Measurements from ENCODE around the gene DLG2.
"Not testable (repeated sequence)": the region's sequence is repeated elsewhere in the genome, so short reads cannot be mapped to it uniquely, and the experiment has no call there.

Gene DLG2

DNA sequence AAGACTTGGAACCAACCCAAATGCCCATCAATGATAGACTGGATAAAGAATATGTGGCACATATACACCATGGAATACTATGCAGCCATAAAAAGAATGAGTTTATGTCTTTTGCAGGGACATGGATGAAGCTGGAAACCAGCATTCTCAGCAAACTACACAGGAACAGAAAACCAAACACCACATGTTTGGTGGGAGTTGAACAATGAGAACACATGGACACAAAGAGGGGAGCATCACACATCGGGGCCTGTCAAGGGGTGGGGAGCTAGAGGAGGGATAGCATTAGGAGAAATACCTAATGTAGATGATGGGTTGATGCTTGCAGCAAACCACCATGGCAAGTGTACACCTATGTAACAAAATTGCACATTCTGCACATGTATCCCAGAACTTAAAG, 397.4 kb downstream of the DLG2 start:
- not testable (repeated sequence) for DNase-seq (ENCODE audit: low spot score)

- no peak for DNase-seq (ENCODE audit: low spot score)
These were observed 430.2 kb downstream of the DLG2 start for GRCh38 chr11:85196968-85197367.

DNA sequence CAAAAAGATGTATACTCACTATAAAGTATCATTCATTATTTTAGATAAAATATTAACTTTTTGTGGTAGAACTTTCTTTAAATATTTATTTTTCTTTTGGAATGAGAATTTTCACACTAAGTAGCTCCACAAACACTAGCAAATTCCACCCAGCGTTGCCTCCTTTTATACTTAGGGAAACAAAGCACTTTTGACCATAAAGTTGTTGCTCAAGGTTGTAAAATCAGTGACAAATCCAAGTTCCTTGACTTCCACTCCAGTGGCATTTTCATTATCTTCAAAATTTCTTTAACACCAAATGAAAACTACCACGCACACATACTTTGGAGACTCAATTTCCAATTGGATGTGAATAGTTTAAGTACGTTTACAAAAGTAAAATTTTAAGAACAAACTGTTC, 431.2 kb downstream of the DLG2 start:
- no peak for DNase-seq (ENCODE audit: low spot score)

GRCh38 chr11:85187992-85188391, 439.2 kb downstream of the DLG2 start:
- DNase-seq (ENCODE audit: low spot score): no peak

DNA sequence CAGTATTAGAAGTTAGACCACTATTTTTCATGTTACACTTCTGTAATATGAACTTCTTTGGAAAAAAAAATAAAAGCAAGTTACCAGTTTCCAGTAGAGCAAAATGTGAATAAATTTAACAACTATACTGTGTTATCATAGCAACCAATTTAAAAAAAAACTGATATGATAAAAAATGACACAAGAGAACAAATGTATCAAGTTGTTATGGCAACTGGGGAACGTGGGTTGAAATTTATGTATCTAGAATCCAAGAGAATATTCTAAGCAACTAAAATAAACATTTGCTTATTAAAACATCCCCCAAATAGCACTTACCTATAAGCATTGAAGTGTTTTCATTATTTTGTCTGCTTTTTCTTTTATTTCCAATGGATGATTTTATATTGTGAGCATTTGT, 442.4 kb downstream of the DLG2 start:
- no peak for DNase-seq (ENCODE audit: low spot score)

DNA sequence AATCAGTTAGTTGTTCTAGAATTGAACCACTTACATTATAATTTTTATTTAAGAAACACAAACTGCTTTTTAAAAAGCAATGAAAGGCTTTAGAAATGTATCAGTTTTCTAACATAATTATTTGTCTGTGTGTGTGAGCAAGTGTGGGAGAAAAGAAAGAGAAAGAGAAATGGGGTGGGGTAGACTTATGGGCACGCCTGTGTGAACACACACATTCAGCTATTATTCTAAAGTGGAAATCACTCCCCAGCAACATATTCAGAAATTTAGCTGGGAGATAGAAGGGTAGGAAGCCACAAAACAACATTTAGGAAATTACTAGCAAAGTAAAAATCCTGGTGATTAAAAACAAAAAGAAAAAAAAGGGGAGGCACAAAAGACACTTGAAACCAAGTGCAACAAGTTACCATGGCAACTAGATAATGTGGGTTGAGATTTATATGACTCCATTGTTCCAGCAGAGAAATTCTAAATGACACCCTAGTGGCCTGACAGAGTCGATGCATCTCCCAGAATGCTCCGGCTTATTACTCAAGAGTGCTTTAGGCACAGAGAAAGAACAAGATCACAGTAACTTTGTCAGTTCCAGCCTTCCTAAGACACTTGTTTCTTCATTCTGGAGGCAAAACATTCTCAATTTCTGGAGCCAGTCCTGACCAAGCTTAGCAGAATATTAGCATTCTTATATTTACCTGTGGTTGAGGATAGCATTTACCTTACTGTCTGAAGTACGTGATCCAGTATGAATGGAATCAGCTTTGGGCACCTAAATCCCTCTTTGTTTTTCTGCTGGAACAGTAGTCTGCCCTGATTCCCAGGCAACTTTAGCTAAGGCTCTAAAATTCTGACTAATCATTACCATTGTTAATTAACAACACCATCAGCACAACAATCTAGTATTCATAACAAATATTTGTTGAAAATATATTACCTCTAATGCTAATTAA, 444.4 kb downstream of the DLG2 start:
- DNase-seq (ENCODE audit: low spot score): peak; percentile 9

DNA sequence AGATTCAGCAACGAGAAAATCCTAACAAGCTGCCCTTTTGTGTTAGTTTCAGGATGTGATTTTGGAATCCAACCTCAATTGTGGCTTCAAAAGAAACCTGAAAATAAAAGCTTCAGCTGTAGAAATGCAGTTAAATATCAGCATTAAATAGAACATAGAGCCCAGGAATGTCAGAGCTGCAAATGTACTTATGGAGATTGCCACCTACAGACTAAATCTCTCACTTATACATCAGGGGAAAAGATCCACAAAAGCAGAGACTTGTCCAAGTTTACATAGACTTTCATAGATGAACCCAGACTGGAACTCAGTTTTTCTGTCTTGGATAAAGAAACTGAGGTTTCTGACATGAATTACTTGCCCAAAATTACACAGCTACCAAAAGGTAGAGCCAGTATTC, 446.6 kb downstream of the DLG2 start:
- no peak for DNase-seq (ENCODE audit: low spot score)

DNA sequence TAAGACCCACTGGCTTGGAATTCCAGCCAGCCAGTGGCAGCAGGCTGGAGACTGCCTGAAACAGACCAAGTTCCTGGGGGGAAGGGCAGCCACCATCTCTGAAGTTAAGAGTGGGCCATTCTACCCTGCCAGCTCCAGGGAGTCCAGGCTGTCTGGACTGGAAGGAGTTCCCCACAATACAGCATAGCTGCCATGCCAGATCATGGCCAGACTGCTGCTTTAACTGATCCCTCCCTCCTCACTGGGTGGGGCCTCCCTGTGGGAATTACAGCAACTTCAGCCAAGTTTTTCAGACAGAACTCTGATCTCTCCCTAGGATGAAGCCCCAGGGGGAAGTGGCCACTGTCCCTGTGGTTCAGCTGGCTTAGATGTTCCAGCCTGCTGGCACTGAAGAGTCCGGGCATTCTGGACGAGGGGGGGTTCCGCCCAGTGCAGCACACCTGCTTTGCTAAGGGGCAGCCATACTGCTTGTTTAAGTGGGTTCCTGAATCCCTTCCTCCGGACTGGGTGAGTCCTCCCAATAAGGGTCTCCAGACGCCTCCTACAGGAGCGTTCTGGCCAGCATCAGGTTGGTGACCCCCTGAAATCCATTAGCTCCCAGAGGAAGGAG, 455.4 kb downstream of the DLG2 start:
- DNase-seq (ENCODE audit: low spot score): no peak

GRCh38 chr11:85170184-85170583, 457.0 kb downstream of the DLG2 start:
- DNase-seq (ENCODE audit: low spot score): peak; percentile 4

- DNase-seq (ENCODE audit: low spot score): no peak
These were observed 459.7 kb downstream of the DLG2 start for GRCh38 chr11:85167471-85167870.

DNA sequence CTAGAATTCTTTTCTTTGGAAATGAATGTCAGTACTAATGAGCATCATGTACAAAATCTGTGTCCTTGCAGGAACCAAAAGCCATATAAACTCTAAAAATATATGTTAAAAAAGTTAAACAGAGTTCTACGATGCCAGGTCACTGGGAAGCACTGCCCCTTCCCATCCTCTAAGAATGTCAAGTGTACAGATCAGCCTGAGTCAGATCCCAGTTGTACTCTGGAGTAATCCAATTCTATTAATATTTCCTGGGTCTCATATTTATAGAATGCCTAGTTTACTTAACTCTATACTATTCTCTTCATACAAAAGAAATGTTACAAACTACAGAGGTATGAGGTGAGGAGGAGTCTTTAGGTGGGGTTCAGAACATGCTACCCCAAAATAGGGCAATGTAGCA, 460.1 kb downstream of the DLG2 start:
- DNase-seq (ENCODE audit: low spot score): no peak

DNA sequence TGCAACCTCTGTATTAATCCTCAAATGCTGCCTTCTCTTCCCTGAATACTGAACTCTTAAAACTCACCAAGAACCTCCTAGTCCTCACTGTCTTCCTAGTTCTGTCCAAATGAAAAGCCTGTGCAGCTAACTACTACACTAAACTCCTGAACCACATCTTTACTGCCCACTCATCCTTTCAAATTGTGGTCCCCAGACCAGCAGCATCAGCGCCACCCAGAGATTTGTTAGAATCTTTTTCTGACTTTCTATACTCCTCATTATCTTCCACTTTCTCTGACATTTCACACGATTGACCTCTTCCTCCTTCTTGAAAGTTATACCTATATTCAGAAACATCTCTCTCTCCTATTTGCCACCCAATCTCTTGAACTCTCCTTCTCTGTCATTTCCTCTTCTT, 461.3 kb downstream of the DLG2 start:
- no peak for DNase-seq (ENCODE audit: low spot score)

DNA sequence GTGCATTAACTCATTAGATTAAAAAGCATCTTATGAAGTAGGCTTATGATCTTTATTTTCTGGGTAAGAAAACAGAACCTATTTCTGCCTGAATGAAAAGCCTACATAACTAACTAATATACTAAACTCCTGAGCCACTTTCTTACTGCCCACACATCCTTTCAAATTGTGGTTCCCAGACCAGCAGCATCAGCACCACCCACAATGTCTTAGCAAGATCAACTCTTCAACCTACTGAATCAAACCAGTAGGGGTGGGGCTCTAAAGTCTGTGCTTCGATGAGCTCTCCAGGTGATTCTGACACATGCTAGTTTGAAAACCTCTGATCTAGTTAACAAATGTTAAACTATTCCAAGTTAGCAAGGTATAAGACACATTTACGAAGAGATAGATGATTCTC, 462.4 kb downstream of the DLG2 start:
- DNase-seq (ENCODE audit: low spot score): no peak

DNA sequence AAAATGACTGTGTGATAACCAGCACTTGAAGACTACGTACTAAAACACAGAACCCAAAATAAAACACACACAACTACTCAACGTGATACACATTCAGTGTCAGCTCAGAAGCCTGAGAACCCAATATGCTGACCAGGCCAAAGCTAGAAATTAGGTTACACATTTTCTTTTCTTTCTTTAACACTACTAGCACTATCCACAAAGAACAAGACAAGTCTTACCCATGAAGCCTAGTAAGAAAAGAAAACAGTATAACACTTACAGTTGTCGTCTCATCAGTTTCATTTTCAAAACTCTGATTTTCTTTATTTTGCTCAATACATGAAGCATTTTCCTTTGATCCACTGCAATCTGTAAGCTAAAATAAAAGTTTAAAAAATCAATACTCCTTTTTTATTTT, 472.9 kb downstream of the DLG2 start:
- DNase-seq (ENCODE audit: low spot score): no peak

DNA sequence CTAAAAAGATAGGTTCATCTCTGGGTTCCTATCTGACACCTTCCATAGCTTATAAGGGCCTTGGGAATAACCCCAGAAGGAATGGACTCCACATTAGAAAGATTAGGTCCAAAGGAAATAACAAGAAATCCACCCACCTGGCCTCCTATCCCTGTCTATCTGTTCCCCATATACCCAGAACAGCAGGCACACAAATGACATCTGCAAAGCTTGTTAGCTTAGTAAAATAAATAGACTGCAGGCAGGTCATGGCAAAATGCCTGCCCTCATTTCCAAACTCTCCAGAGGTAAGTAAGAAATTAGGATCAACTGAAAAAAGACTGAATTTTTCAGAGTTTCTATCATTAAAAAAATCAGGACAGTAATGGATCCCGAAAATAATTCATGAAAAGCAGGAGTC, 489.5 kb downstream of the DLG2 start:
- DNase-seq (ENCODE audit: low spot score): no peak

DNA sequence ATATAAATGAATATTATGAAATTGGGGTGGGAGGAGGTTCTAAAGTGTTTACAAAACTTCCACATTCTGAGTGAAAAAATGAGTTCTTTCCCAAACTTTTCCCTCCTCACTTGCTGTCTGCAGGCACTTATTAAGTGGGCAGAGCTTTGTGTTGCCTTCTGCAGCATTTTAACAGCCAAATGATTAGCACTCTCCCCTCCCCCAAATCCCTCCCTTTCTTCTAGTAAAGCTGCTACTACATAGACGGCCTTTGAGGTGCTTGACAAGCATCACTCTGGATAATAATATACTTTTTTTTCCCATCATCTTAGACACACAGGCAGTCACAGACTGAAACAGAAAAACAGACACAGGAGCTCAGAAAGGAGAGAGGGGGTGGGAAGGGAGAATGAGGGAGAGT, 493.5 kb downstream of the DLG2 start:
- no peak for DNase-seq (ENCODE audit: low spot score)

- no peak for DNase-seq (ENCODE audit: low spot score)
These were observed 494.1 kb downstream of the DLG2 start for GRCh38 chr11:85132851-85133585.

GRCh38 chr11:85127349-85127748, 499.8 kb downstream of the DLG2 start:
- no peak for DNase-seq (ENCODE audit: low spot score)

- no peak for DNase-seq (ENCODE audit: low spot score)
These were observed 503.4 kb downstream of the DLG2 start for GRCh38 chr11:85123752-85124231.

- DNase-seq (ENCODE audit: low spot score): no peak
These were observed 509.0 kb downstream of the DLG2 start for GRCh38 chr11:85118151-85118550.

DNA sequence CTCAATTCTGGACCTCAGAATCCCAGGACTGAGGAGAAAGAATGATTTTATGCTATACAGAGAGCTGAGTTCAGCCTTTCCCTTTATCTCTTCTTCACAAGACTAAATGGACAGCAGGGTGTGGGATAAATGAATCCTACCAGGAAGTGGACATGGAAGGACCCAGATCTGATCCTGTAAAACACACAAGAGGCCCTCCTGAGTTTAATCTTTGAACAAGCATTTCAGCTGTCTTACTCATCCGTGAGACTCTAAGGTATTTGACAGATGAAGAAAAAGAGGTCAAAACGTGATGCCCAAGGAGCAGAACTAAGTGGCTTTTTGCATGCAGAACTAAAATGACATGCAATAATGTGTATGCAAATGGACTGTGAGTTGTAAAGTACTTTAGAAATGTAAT, 511.3 kb downstream of the DLG2 start:
- no peak for DNase-seq (ENCODE audit: low spot score)

DNA sequence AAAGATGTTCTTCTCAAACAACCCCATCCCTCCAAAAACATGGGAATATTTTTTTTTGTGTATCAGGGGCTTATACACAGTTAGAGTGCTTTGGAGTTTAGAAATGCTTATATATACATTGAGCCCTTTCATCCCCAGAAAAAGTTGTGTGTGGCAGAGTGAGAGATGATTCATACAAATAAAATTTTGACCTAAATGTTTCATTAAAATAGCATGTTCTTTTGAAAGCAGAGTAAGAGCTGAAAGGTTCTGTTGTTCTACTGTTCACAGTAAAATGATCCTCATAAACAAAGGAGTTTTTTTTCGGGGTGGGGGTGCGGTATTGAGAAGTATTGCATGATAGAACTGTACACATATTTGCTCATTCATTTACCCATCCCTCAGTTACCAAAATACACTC, 512.4 kb downstream of the DLG2 start:
- DNase-seq (ENCODE audit: low spot score): no peak

DNA sequence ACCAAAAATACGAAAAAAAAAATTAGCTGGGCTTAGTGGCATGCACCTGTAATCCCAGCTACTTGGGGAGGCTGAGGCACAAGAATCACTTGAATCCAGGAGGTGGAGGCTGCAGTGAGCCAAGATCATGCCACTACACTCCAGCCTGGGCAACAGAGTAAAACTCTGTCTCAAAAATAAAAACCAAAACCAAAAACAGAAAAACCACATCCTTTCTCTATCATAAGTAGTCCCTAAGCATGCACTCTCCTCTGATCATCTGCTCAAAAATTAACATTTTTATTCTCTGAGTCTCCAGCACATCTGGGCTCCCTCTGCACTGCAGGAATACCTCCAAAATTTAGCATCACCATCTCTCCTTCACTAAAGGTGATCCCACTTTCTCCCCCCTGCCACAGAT, 516.9 kb downstream of the DLG2 start:
- DNase-seq (ENCODE audit: low spot score): not testable (repeated sequence)
